Glomerular visceral epithelial cell (primary cell): ENCODE results near the gene OSBPL2.

Experiments used
- DNase-seq: peaks from one replicate; pipeline ENCODE4 v3.0.0-alpha.2; 2016; ENCODE audit errors: extremely low spot score

Gene OSBPL2

DNA sequence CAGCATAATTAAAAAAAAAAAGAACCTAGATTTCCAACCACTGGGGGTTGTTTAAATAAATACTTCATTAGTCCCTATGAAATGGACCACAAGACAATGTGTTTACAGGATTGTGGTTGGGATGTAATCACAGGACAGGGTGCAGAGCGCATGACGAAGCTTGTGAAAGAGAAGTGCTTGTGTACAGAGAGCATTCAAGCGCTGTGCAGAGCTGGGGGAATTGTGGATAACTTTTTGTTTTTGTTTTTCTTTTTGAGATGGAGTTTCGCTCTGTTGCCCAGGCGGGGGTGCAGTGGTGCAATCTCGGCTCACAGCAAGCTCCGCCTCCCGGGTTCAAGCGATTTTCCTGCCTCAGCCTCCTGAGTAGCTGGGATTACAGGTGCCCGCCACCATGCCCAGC is 106.5 kb downstream of the OSBPL2 start:
- DNase-seq: no peak
